GM21447 (cell line): ENCODE data around the gene ZCCHC9.

Experiments
- ATAC-seq: cut with Tn5 transposase; IDR thresholded peaks from one replicate; pipeline ENCODE4 v1.9.1; 2021; ENCODE audit not compliant: unreplicated experiment

Gene ZCCHC9

GRCh38 chr5:81355291-81356251 lies 54.2 kb downstream of the ZCCHC9 start:
- no peak for ATAC-seq

DNA sequence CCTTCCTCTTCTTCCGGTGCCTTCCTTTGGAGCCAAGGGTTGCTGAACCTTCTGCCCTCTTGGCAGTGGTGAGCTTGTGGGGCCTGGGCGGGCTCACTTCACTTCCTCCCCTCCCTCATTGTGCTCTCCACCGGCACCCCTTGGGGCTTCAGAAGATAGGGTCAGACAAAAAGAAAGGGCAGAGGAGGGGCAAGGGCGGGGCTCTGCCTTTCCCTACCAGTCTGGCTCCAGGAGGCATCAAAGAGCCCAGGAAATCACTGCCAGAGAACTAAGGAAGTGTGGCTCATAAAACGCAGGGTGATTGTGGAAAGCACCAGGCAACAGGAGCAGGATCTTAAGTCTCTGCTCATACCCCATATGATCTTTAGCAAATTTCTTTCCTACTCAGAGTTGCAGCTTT lies 57.7 kb downstream of the ZCCHC9 start:
- no peak for ATAC-seq

DNA sequence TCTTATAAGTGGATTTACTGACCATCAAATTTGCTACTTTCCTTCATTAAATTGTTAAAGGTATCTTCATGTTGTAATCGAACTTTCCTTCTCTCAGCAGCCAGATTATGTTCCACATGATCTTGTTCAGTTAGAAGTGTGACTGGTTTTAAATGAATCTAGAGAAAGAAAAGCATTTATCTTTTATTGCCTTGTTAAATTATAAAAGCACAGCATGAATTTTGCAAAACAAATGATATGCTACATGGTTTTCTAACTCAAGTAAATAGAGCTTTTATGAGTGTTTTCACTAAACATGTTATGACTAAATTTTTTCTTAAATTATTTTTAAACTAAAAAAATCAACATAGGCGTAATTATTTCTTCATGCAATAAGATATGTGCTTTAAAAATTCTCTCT lies 58.5 kb downstream of the ZCCHC9 start:
- no peak for ATAC-seq

DNA sequence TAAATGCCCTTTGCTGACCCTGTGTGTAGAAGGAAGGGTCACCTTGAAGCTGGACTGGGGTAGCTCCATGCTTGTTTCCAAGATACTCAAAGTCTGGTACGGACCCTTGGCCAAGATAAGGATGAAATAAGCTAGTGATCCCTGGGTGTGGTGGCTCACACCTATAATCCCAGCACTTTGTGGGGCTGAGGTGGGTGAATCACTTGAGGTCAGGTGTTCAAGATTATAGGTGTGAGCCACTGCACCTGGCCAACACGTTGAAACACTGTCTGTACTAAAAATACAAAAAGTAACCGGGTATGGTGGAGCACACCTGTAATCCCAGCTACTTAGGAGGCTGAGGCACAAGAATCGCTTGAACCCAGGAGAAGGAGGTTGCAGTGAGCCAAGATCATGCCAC lies 59.3 kb downstream of the ZCCHC9 start:
- no peak for ATAC-seq

DNA sequence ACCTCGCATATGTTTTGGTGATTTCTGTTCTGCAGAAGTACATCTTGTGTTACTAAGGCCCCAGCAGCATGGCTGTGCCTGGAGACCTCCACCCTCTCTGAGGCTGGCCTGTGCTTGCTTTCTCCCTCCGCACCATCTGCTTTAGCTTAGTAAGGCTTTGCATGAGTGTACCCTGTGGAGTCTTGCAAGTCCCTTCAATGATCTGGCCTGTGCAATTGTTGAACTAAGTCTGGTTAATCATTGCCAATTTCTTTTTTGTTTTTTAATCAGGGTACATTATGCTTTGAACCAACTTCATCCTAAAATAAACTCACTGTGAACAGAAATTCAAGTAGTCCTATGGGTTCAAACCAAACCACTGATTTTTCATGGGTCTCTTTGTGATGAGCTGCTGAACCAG lies 60.2 kb downstream of the ZCCHC9 start:
- ATAC-seq = no peak
